Cerebellar cortex (tissue), 1 donor: Measurements from ENCODE around the gene HACD4.
"Not testable (repeated sequence)": the region's sequence is repeated elsewhere in the genome, so short reads cannot be mapped to it uniquely, and the experiment has no call there.

ENCODE experiments used
- DNase-seq: peaks from one replicate; pipeline ENCODE4 v3.0.0-alpha.2; 2015; ENCODE audit warnings: low spot score

Gene HACD4

GRCh38 chr9:21016701-21017491 lies 14.5 kb downstream of the HACD4 start:
- no peak for DNase-seq

GRCh38 chr9:21015995-21016394 lies 15.4 kb downstream of the HACD4 start:
- DNase-seq = no peak

GRCh38 chr9:21015129-21015815 lies 16.2 kb downstream of the HACD4 start:
- DNase-seq = peak; percentile 67

DNA sequence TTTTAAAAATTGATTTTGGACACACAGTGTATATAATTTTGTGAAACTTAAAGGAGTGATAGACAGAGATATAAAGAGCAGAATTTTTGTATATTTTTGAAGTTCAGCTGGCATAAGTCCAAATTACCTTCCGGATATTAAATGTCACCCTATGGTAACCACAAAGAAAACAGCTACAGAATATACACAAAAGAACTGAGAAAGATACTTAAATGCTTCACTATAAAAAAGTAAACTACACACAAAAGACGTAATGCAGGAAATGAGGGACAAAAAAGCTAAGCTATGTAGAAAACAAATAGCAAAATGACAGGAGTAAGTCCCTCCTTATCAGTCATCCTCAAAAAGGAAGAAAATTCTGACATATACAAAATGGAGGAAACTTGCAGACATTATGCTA lies 29.4 kb downstream of the HACD4 start:
- DNase-seq = no peak

DNA sequence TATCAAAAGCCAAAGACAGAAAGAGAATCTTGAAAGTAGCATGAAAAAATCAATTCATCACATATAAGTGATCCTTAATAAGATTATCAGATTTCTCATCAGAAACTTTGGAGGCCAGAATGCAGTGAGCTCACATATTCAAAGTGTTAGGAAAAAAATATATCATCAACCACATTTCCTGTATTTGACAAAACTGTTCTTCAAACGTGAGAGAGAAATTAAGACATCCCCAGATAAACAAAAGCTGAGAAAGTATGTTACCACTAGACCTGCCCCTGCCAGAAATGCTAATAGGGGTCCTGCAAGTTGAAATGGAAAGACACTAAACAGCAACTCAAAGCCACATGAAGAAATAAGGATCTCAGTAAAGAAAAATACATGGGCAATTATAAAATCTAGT lies 29.9 kb downstream of the HACD4 start:
- no peak for DNase-seq

DNA sequence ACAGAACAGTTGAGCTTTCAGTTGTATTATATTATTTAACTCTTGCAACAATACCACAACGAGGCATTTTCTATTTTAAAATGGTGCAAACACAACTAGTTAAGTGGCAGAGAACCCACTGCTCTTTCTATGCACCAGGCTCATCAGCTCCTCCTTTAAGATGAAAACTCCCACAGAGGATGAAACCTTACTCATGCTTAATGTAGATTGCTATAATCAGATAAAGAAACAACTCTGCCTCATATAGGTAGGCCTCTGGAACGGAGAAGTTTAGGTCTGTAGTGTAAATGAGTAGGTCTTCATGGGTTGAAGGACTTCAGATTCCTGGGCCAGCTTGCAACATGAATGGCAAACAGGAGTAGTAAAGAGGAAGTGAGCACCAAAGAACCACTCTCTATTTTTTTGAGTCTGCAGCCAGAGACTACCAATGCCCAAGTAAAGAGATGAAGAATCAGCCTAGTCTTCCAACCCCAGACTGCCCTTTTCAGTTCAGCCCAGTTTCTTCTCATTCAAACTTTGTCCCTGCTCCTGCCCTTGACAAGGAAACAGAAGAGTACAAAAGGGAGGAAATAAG lies 33.9 kb downstream of the HACD4 start:
- no peak for DNase-seq

- DNase-seq = no peak
Measured at GRCh38 chr9:20996809-20997208, 34.6 kb downstream of the HACD4 start.

DNA sequence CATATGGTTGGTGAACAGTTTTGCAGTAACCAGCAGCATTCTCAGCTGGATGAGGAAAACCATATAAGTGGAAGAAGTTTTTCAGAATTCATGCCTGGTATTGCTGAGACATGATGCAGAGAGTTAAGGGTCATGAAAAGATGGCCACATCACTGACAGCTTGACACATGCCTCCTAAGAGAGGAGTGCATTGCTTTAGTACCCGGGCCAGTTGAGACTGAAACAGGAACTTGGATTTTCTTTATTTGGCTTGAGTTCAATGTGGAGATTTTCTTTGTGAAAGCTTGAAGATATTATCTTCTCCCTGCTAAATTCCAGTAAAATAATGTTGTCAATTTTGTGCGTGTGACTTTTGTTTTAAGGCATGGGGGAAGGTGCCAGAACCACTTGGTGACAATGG lies 35.8 kb downstream of the HACD4 start:
- DNase-seq = no peak

DNA sequence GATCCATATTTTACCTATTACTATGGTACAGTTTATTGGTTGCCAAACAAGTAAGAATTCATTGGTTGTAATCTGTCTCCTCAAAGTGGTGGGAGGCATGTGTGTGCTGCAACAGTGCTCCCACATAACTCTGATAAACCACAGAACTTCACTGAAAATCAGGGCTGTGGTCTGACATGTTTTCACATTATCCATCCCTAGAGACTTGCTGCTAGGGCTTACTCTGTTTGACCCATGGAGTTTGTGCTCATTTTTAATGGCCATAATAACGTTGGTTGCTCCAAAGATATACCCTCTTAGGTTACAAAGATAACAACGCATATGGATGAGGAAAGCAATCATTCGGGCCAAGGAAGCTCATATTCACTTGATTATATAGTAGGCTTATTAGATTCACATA lies 37.0 kb downstream of the HACD4 start:
- DNase-seq = no peak

DNA sequence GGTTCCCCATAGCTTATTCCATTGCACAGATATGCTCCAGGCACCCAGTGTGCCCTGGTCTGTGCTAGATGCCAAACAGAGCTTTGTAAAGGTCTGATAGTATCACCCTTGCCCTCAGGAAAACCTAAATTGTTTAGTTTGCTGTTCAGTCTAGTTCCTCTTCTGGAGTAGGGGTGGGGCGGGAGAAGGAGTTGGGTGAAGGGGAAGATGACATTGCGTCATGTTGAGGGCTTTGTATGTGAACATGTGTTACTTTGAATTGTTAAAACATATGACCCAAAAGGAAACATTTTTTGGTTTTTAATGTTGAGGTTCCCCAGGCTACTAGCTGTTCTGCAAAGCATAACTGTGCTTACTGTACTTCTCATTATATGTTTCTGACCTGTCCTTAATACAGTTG lies 40.6 kb downstream of the HACD4 start:
- DNase-seq = no peak

GRCh38 chr9:20989923-20990341 lies 41.5 kb downstream of the HACD4 start:
- peak; percentile 98 for DNase-seq

GRCh38 chr9:20988671-20989315 lies 42.6 kb downstream of the HACD4 start:
- peak; percentile 17 for DNase-seq

- DNase-seq = peak; percentile 42
Measured at GRCh38 chr9:20988061-20988460, 43.4 kb downstream of the HACD4 start.

- peak; percentile 64 for DNase-seq
Measured at GRCh38 chr9:20987521-20987920, 43.9 kb downstream of the HACD4 start.

DNA sequence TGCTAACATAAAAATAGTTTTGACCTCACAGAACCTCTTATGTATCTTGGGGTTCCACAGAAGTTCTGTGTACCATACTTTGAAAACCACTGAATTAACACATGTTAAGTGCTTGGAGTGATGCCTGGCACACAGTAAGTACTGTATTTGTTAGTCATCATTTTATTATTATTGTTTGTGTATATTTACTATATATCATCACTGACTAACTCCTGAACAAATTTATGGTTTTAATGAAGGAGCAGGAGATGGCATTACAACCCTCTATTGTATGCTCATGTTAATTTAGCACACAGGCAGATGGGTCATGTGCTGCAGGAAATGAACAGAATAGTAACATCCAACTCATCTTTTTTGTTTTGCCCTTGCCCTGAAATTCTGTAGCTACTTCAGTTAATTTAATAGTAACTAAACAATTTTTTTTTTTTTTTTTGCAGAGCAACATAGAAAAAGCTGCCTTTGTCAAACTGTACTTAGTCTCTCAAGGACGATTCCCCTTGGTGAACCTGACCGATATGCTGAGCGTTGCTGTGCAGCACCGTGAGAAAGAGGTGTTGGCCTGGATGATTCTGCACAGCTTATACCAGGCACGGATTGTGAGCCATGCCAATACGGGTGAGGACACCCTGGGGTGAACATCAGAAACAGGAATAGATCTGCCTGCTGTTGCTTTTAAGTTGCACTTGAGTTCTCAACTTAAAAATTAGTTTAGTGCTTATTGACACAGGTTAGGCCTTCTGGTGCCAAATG lies 45.4 kb downstream of the HACD4 start:
- peak; percentile 73 for DNase-seq

DNA sequence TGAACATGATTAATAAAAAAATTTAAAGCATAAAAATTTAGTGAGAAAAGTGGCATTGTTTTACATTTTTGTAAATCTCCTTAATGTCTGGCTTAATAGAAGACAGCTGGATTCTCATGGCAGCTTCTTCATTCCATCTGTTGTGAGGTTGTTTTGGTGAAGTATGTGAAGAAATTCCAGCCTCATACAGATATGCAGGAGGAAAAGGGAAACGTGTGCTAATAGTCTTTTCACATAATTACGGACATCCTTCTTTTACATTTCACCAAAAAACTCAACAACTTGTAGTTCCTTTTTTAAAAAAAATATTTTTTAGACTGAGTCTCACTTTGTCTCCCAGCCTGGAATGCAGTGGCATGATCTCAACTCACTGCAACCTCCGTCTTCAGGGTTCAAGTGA lies 46.9 kb downstream of the HACD4 start:
- no peak for DNase-seq

- DNase-seq = no peak
Measured at GRCh38 chr9:20981486-20981885, 50.0 kb downstream of the HACD4 start.

GRCh38 chr9:20980832-20981455 lies 50.5 kb downstream of the HACD4 start:
- peak; percentile 68 for DNase-seq

DNA sequence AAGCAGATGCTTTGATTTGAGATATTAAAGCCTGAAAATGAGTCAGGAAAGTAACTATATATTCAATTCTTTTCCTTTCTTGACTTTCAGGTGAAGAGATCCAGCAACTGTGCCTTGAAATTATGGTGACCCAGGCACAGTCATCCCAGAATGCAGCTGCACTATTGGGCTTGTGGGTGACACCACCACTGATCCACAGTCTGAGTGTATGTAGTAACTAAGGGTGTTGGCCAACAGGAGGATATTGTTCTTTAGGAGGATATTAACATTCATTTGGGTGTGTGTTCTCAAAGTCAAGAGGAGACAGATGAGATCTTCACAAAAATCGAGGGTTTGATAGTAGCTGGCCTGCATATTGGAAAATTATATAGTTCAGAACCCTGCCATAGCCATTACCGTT lies 53.2 kb downstream of the HACD4 start:
- no peak for DNase-seq

- DNase-seq = not testable (repeated sequence)
Measured at GRCh38 chr9:20974191-20974938, 57.1 kb downstream of the HACD4 start.
